HEK293 (cell line): ENCODE data around the gene FBXL7.

ENCODE experiments used
- CTCF ChIP-seq: fragments of 450-650 bp; formaldehyde crosslinking; IDR thresholded peaks from 2 replicates; pipeline ENCODE4 v1.5.1; 2016; ENCODE audit warnings: missing biosample characterization, missing genetic modification characterization
- EGR2 ChIP-seq: fragments of 450-650 bp; formaldehyde crosslinking; IDR thresholded peaks from 2 replicates; pipeline ENCODE4 v1.5.1; 2016; ENCODE audit warnings: low read depth, missing biosample characterization, missing genetic modification characterization
- HOXA7 ChIP-seq: sonication (generic); formaldehyde crosslinking; IDR thresholded peaks from 2 replicates; pipeline ENCODE4 v1.8.1; 2022; ENCODE audit warnings: missing genetic modification reagents, borderline replicate concordance
- KLF10 ChIP-seq: fragments of 450-650 bp; IDR thresholded peaks from 2 replicates; pipeline ENCODE4 v1.5.1; 2018; ENCODE audit warnings: missing biosample characterization, mild to moderate bottlenecking, missing genetic modification characterization
- SP7 ChIP-seq: fragments of 450-650 bp; formaldehyde crosslinking; IDR thresholded peaks from 2 replicates; pipeline ENCODE4 v1.5.1; 2016; ENCODE audit warnings: missing biosample characterization, missing genetic modification characterization
- YY1 ChIP-seq: fragments of 450-650 bp; formaldehyde crosslinking; IDR thresholded peaks from 2 replicates; pipeline ENCODE4 v1.5.1; 2018; ENCODE audit warnings: missing biosample characterization, missing genetic modification characterization
- ZBTB49 ChIP-seq: fragments of 450-650 bp; formaldehyde crosslinking; IDR thresholded peaks from 2 replicates; pipeline ENCODE4 v1.5.1; 2016; ENCODE audit warnings: missing biosample characterization, missing genetic modification characterization, low read depth
- ZNF19 ChIP-seq: fragments of 450-650 bp; formaldehyde crosslinking; IDR thresholded peaks from 2 replicates; pipeline ENCODE4; 2016; ENCODE audit warnings: missing biosample characterization, missing genetic modification characterization, low read depth
- ZNF274 ChIP-seq, 2 experiments: fragments of 200-500 bp in 1 of 2; fragments of 450-650 bp in 1 of 2; sonication (Bioruptor generic) in 1 of 2; formaldehyde crosslinking in 1 of 2; IDR thresholded peaks; 2 replicates each; pipeline versions ENCODE4 v1.5.1 to v1.6.1; 2014 to 2016; ENCODE audit warnings: borderline replicate concordance in 1 of 2, inconsistent platforms in 1 of 2, low read length in 1 of 2, missing biosample characterization in 1 of 2, missing genetic modification characterization in 1 of 2
- ZNF610 ChIP-seq: fragments of 450-650 bp; formaldehyde crosslinking; IDR thresholded peaks from 2 replicates; pipeline ENCODE4 v1.5.1; 2016; ENCODE audit warnings: missing biosample characterization, missing genetic modification characterization, borderline replicate concordance
- ZNF747 ChIP-seq: fragments of 450-650 bp; formaldehyde crosslinking; IDR thresholded peaks from 2 replicates; pipeline ENCODE4 v1.5.1; 2016; ENCODE audit warnings: missing biosample characterization, missing genetic modification characterization
- ZNF776 ChIP-seq: fragments of 450-650 bp; formaldehyde crosslinking; IDR thresholded peaks from 2 replicates; pipeline ENCODE4 v1.5.0; 2017; ENCODE audit warnings: missing biosample characterization, missing genetic modification characterization, borderline replicate concordance
- ZNF843 ChIP-seq: fragments of 450-650 bp; formaldehyde crosslinking; IDR thresholded peaks from 2 replicates; pipeline ENCODE4 v1.5.1; 2016; ENCODE audit warnings: missing biosample characterization, missing genetic modification characterization
- ZSCAN30 ChIP-seq: fragments of 450-650 bp; IDR thresholded peaks from 2 replicates; pipeline ENCODE4 v1.5.1; 2018; ENCODE audit warnings: missing biosample characterization, mild to moderate bottlenecking, missing genetic modification characterization, moderate library complexity

- TF ChIP-seq CTCF (tag by site-specific recombination) (no peak), ZNF776 (no peak), SP7 (tag by site-specific recombination) (no peak), ZNF747 (tag by site-specific recombination) (no peak), ZNF610 (no peak), KLF10 (tag by site-specific recombination) (no peak), ZNF19 (no peak), EGR2 (tag by site-specific recombination) (no peak), HOXA7 (no peak), ZSCAN30 (tag by site-specific recombination) (no peak), YY1 (tag by site-specific recombination) (no peak), ZBTB49 (no peak), ZNF843 (tag by site-specific recombination) (no peak), ZNF274 (IDR thresholded peaks at IDR 0.05; ENCODE audit: low read length) (no peak), ZNF274 (tag by site-specific recombination; IDR thresholded peaks at IDR 0.05; ENCODE audit: borderline replicate concordance) (no peak)
Measured at GRCh38 chr5:15692706-15693381, 192.9 kb downstream of the FBXL7 start.
